NCI-H510A treated with DMSO at 0.1 percent for 48 hours (cell line): ENCODE results near the gene SEPHS2.

ENCODE experiments used
- DNase-seq: peaks from one replicate; lab custom pipeline; 2025; lab: John Stamatoyannopoulos, UW

The SEPHS2 gene

DNA sequence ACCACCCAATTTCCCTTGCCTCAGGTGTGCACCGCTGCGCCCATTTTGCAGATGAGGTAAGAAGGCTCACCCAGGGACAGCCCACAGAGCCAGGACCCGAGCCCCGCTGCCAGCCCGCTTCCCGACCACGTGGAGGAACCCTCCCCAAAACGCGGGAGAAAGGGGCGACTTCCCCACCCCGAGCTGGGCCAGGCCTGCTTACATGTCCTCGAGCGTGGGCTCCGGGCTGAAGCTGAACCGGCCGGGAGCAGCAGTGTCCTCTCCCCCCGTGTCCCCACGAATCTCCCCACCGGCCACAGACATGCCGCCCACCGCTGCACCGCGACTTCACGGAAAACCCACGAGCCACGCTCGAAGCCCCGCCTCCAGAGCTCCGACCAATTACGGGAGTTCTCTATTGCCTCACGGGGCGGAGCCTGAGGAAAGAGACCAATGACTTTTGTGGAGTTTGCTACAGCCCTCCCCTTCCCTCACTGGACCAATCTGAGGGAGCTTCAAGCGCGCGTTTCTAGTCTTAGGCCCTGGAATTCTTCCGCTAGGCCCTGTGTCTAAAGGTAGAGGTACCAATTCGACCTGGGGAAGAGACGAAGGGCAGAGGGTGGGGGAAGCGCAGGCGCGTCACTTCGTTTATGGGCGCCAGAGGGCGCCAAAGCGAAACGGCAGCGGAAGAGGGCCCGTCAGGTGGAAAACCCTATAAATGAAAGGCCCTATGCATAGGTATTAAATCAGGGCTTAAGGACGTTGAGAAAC lies 15.8 kb downstream of the SEPHS2 start, which contains the start of gene DCTPP1:
Gene DCTPP1 (minus strand): TSS at position 353 of the 750 bp plus-strand sequence. CDS start 50 bp downstream, at position 303.
- DNase-seq = peak; percentile 99

DNA sequence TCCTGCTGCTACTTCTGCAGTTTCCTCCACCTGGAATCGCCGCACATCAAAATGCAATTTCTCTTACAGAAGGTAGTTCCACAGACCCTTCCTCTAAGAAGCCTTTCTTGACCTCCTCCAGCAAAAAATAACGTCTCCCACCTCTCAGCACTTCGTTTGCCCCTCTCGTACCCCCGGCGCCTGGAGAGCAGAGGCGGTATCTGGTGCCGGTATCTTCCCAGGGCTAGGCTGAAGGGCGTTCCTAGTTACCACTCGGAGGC lies 16.3 kb downstream of the SEPHS2 start:
- DNase-seq = peak; percentile 78

DNA sequence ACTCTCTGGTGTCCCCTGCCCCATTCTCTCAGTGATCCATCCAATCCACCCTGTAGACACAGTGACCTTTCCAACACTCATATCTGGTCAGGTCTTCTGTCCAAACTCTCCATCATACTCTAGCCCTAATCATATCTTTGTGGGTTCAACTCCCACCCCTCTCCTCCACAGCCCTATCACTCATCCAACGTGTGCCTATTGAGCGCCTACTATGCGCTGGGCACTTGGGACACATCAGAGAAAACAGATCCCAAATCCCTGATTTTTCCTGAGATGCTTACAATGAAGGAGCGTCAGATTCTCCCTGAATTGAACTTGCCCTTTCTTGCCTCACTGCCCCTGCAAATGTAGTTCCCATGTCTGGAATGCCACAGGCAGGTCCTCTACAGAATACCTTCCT lies 17.6 kb downstream of the SEPHS2 start:
- DNase-seq = no peak

DNA sequence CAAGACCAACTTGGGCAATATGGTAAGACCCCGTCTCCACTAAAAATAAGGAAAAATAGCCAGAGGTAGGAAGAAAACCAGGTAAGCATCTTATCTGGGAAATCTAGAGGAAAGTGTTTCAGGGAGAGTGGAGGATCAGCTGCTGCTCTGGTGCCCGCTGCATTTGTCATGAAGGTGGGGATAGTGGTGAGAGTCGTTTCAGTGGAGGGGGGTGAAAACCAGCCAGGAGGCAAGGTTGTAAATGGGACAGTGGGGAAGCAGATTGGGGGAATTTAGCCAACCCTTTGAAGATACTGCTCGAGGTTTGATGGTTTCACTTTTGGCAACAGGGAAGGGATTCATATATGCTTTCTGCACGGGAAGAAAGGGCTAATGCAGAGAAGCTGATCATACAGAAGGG lies 24.7 kb downstream of the SEPHS2 start:
- no peak for DNase-seq

DNA sequence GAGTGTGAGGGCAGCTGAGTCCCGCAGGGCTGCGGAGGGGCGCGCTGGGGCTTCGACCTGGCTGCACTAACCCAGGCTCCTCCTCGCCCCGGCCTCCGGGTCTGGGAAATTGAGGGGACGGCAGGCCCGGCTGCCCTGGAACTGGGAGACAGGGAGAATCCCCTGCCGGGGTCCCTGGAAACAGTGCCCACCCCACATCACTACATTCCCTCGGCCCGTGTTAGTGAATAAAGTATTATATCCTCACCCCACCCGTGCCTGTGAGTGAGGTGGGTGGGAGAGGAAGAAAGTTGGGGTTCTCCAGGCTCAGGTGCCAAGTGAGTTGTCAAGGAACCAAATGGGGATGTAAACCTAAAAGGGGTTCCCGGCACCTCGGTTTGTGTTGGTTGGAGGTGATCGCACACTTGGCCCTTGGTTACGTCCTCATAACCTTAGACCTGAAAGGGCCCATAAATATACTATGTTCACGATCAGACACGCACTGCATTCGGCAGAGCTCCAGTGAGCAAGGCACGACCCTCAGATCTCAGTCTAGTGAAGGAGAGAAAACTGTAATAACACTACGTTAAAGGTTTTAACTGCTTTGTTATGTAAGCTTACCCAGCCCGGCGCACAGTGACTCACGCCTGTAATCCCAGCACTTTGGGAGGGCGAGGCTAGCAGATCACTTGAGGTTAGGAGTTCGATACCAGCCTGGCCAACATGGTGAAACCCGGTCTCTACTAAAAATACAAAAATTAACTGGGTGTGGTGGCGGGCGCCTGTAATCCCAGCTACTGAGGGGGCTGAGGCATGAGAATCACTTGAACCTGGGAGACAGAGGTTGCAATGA lies 27.1 kb downstream of the SEPHS2 start:
- DNase-seq = no peak

DNA sequence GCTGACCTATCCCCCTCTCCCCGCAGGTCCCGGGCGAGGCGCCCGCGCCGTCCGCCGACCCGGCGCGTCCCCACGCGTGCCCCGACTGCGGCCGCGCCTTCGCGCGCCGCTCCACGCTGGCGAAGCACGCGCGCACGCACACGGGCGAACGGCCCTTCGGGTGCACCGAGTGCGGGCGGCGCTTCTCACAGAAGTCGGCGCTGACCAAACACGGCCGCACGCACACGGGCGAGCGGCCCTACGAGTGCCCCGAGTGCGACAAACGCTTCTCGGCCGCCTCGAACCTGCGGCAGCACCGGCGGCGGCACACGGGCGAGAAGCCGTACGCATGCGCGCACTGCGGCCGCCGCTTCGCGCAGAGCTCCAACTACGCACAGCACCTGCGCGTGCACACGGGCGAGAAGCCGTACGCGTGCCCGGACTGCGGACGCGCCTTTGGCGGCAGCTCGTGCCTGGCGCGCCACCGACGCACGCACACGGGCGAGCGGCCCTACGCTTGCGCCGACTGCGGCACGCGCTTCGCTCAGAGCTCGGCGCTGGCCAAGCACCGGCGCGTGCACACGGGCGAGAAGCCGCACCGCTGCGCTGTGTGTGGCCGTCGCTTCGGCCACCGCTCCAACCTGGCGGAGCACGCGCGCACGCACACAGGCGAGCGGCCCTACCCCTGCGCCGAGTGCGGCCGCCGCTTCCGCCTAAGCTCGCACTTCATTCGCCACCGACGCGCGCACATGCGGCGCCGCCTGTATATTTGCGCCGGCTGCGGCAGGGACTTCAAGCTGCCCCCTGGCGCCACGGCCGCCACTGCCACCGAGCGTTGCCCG lies 27.9 kb downstream of the SEPHS2 start:
- peak; percentile 99 for DNase-seq

DNA sequence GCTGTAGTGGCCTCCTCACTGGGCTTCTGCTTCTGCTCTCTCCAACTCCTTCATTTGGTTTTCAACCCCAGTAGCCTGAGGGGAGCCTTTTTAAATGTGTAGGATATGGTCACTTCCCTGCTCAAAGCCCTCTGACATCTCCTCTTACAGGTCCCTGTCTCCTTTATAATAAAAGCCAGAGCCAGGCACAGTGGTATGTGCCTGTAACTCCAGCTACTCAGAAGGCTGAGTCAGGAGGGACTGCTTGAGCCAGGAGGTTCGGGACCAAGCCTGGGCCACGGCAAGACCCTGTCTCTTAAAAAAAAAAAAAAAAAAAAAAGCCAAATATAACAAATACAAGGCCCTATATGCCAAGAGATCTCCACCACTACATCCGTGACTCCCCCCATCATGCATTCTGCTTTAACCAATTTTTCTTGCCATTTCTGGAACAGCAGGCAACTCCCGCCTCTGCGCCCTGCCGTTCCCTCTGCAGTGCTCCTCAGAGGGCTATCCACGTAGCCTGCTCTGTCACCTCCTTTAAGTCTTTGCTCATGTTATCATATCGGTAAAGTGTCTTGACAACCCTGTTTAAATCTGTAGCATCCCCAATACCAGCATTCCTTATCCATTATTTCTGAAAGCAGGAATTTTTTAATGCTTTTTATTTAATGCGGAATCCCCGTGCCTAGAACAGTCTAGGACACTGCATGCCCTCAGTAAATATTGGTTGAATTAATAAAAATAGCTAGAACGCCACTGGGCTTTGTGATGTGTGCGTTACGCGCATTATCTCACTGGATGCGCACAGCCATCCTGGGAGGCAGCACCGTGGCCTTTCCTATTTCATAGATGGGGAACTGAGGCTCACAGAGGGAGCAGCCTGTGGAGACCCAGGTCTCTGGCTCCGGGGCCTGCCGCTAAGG lies 28.8 kb downstream of the SEPHS2 start:
- DNase-seq = peak; percentile 27

DNA sequence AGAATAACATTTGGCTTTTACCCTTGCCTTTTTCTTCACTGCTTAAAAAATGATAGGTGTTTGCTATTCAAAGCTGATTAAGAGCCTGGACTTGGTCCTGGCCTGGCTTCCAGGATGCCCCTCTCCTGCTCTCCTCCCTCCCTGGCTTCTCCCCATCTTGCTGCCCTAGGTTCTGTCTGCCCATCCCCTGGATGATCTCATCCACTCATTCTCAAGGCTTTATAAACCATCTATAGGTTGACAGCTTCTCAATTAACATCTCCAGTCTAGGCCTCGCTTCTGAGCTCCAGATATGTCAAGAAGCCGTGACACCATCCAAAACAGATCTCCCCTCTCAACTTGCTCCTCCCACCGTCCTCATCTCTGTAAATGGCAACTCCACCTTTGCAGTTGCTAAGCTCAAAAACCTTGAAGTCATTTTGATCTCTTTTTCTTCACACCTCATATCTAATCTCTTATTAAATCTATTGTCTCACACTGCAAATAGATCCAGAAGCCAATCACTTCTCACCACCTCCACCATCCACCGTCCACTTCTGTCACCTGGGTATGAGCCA lies 29.5 kb downstream of the SEPHS2 start:
- DNase-seq = no peak

DNA sequence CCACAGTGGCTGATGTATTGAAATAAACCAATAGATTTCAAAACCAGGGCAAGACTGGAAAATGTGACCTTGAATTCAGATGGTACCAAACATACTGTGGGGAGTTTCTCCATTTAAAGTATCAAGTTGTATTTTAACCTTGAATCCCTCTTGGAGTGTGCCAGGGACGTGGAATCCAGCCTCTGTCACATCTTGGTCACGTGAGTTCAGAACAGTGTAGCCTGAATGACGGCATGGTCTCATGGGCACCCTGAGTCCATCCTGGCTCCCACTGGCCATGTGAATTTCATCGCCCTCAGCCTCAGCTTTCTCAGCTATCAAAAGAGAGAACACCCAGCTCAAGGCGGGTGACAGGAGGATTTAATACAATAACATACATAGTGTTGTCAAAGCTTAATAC lies 31.5 kb downstream of the SEPHS2 start:
- no peak for DNase-seq

DNA sequence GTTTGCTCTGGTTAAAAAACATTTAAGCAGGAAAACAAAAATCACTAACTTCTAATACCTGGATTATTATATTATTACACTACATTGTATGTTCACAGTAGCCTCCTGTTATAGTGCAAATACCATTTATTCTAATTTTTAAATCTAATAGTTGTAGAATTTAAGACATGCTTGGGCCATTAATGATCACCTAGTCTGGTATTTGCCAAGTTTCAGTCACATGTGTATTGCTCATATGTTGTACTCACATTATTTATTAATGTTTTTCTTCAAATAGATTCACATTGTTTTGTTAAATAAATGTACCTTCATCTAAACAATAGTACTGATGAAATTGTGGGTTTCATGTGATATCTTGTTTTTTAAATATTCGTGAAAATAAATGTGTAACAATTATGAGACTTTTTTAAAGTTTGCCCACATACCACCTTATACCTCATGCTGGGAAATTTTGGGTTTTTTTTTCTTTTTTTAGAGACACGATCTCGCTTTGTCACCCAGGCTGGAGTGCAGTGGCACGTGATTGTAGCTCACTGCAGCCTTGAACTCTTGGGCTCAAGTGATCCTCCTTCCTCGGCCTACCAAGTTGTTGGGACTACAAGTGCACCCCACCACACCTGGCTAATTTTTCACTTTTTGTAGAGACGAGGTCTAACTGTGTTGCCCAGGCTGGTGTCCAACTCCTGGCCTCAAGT lies 32.4 kb downstream of the SEPHS2 start:
- no peak for DNase-seq

DNA sequence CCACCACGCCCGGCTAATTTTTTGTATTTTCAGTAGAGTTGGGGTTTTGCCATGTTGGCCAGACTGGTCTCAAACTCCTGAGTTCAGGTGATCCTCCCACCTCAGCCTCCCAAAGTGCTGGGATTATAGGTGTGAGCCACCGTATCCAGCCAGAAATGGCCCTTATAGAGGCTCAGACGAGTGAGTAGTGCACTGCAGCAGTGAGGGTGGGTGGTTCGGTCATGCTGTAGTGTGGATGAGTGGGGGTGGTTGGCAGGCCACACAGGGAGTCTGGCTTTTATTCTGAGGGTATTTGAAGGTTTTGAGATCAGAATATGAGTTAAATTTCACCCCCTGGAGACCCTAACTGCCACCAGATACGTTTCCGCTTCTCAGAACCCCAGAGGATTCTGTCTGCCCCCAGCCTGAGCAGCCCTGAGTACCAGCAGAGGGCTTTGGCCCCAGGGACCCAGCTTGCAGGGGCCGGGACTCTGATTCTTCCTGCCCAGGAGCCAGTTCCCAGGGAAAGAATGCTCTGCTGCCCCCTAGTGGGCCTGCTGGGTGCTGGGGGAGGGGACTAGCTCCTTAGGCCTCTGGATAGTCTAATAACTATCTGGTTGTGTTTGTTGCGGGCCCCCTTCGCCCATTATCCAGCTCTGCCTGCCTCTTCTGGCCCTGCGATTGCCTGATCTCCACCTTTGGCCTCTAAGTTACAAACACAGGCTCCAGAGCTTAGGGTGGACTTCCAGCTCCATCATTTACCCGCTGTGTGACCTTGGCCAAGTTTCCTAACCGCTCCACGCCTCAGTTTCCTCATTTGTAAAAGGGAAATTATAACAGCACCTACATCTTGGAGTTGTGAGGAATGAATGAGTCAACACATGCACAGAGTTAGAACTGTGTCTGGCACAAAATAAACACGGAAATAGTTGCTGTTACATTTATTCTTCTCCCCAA lies 36.3 kb downstream of the SEPHS2 start:
- peak; percentile 95 for DNase-seq

DNA sequence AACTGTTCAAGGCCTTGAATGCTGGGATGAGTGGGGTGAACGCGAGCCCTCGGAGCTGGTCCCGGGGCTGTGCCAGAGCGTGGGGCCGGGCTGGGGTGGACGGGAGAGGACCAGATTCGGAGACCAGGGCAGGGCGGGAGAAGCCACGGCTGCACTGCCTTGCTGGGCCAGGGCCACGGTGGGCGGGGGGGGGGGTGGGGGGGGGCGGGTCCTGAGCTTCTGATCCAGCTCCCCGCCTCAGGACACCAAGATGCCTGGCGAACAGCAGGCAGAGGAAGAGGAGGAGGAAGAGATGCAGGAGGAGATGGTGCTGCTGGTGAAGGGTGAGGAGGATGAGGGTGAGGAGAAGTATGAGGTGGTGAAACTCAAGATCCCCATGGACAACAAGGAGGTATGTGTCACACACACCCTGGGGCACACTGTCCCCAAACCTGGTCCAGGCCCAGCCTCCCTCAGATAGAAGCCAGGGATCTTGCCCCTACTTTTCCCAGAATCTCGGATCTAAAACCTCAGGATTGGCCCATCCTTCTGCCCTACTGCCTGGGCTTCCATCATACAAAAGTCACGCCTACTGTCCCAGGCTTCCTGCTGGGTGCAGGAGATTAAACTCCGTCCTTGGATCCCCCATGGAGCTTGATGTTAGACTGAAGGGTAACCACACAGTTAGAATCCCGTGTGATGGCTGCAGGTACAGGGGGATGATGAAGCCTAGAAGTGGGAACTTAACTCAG lies 37.7 kb downstream of the SEPHS2 start:
- peak; percentile 65 for DNase-seq

DNA sequence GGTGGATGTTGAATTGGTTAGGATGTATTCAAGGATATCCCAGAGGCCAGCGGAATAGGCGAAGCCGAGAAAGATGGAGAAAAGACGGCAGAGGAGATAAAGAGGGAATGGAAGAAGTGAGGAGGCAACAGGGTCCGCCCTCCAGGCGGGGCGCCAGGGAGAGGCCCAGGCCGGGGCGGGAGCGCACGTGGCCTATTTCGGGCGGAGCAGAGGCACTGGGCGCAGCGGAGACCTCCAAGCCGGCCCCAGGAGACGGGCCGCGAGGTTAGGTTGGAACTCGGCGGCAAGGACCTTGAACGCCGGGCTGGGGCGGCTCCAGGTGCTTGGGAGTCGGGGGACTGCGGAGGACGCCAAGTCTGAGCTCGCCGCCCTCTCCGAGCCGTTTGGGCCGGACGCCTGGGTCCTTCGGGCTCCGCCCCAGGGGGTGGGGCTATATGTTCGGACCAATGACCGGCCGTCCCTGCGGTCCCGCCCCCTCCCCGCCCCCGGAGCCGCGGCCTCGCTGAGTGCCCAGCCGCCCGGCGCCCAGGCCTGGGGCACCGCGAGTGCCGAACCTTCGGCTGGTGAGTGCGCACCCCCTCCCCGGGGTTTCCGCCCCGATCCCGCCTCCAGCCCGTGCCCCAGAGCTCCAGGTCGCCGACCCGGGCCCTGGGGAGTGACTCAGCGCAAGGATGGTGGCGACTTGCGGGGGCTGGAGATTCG lies 38.4 kb downstream of the SEPHS2 start, which contains the start of gene ZNF771:
Gene ZNF771 (plus strand): TSS at position 505 of the 702 bp plus-strand sequence. CDS start 448 bp downstream, outside the sequence.
- peak; percentile 96 for DNase-seq

DNA sequence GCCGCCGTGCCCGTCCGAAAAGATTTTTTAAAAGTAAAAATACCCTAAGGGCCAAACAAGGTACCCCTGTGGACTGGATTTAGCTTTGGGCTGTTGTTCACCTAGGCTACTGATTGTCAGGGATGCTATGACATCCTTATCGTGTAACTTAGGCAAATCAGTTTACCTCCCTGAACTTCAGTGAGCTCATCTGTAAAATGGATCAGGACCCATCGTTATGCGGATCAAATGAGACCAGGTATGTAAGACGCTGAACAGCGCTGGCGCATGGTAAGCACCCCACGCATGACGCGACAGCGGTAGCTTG lies 38.9 kb downstream of the SEPHS2 start:
- DNase-seq = no peak

DNA sequence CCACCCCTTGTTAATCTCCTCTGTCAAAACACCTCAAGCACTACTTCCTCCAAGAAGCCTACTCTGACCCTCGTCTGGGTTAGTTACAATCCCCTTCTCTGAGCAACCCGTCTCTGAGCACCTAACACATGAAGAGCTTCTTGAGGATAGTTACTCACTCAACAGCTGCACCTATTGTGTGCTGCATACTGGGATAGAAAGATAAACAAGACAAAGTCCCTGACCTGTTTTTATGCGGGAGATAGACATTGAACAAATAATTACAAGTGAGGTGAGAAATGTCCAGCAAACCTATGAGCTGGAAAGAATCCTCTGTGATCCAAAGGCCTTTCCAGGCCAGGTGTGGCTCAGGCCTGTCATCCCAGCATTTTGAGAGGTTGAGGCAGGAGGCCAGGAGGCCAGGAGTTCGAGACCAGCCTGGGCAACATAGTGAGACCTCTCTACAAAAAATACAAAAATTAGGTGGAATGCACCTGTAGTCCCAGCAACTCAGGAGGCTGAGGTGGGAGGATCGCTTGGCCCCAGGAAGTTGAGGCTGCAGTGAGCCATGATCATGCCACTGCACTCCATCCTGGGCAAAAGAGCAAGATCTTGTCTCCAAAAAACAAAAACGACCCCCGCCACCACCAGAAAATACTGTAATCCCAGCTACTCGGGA lies 43.8 kb downstream of the SEPHS2 start:
- DNase-seq = peak; percentile 86

DNA sequence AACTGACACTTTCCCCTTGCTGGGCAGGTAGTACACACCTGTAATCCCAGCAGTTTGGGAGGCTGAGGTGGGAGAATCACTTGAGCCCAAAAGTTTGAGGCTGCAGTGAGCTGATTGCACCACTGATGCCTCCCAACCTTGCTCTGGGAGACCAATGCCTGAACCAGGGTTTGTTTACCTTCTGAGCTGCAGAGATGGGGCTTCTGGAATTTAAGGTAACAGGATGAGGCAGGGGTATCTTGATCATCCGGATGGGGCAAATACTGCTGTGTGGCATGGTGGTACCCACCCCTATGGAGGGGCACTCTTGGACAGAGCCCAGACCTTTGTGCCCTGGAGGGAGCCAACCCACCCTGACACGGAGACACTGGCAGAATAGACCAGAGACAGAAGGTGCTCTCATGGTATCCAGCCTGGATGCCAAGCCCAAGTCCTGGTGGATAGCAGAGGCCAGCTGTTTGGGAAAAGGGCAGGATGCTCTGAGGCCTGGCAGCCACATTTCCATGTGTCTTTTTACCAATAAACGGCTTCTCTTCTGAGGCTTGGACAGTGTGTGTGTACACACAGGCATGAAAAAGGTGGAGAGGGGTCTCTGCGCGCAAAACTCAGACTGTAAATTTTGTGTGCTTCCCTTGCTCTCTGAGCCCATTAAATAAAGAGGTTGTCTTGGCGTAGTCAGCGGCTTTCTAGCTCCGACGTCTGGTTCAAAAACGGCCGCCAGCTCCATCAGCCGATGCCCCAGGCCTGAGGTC lies 46.1 kb downstream of the SEPHS2 start:
- no peak for DNase-seq
